SW480 (cell line): ENCODE measurements around the gene ATP5PD.
"Not testable (repeated sequence)": the region's sequence is repeated elsewhere in the genome, so short reads cannot be mapped to it uniquely, and the experiment has no call there.

Experiments used
- DNase-seq: peaks from one replicate; pipeline ENCODE4 v3.0.0-alpha.2; 2016; ENCODE audit warnings: low spot score

Gene ATP5PD

GRCh38 chr17:75077496-75078283 lies 30.9 kb upstream of the ATP5PD start:
- DNase-seq, result peak; percentile 78

GRCh38 chr17:75077072-75077495 lies 30.3 kb upstream of the ATP5PD start:
- DNase-seq, result no peak

- no peak for DNase-seq
Observed at GRCh38 chr17:75075597-75076336, 29.0 kb upstream of the ATP5PD start.

GRCh38 chr17:75074532-75074931 lies 27.8 kb upstream of the ATP5PD start:
- DNase-seq, result no peak

- no peak for DNase-seq
Observed at GRCh38 chr17:75073618-75074047, 26.9 kb upstream of the ATP5PD start.

GRCh38 chr17:75072909-75073308 lies 26.1 kb upstream of the ATP5PD start:
- DNase-seq, result not testable (repeated sequence)

GRCh38 chr17:75071478-75072271 lies 24.9 kb upstream of the ATP5PD start:
- not testable (repeated sequence) for DNase-seq

GRCh38 chr17:75069783-75070182 lies 23.0 kb upstream of the ATP5PD start:
- peak; percentile 55 for DNase-seq

GRCh38 chr17:75068750-75069149 lies 22.0 kb upstream of the ATP5PD start:
- DNase-seq, result no peak

GRCh38 chr17:75067856-75068255 lies 21.1 kb upstream of the ATP5PD start:
- no peak for DNase-seq

GRCh38 chr17:75065562-75066151 lies 18.9 kb upstream of the ATP5PD start:
- no peak for DNase-seq

- DNase-seq, result no peak
Observed at GRCh38 chr17:75064867-75065561, 18.2 kb upstream of the ATP5PD start.

- no peak for DNase-seq
Observed at GRCh38 chr17:75064460-75064859, 17.7 kb upstream of the ATP5PD start.

GRCh38 chr17:75064040-75064439 lies 17.3 kb upstream of the ATP5PD start:
- no peak for DNase-seq

- no peak for DNase-seq
Observed at GRCh38 chr17:75063626-75064025, 16.9 kb upstream of the ATP5PD start.

GRCh38 chr17:75063201-75063600 lies 16.4 kb upstream of the ATP5PD start:
- DNase-seq, result no peak

GRCh38 chr17:75061618-75062017 lies 14.8 kb upstream of the ATP5PD start:
- no peak for DNase-seq

GRCh38 chr17:75061055-75061438 lies 14.3 kb upstream of the ATP5PD start:
- DNase-seq, result no peak

- no peak for DNase-seq
Observed at GRCh38 chr17:75060434-75061054, 13.8 kb upstream of the ATP5PD start.

- DNase-seq, result peak; percentile 52
Observed at GRCh38 chr17:75059369-75060345, 12.9 kb upstream of the ATP5PD start.
